Activated T-cell treated with anti-CD3 and anti-CD28 coated beads for 48 hours (primary cell): Measurements from ENCODE around the gene ATR.
"Not testable (repeated sequence)": the region's sequence is repeated elsewhere in the genome, so short reads cannot be mapped to it uniquely, and the experiment has no call there.

Source experiments
- DNase-seq: peaks from one replicate; pipeline ENCODE4 v3.0.0-alpha.2; 2020; ENCODE audit warnings: low read depth

ATR gene

GRCh38 chr3:142578329-142579223 is at the start of gene ATR:
Gene ATR, minus strand, starts transcription at chr3:142578733. Its CDS starts 29 bp downstream, at chr3:142578704.
- DNase-seq, result peak; percentile 97

DNA sequence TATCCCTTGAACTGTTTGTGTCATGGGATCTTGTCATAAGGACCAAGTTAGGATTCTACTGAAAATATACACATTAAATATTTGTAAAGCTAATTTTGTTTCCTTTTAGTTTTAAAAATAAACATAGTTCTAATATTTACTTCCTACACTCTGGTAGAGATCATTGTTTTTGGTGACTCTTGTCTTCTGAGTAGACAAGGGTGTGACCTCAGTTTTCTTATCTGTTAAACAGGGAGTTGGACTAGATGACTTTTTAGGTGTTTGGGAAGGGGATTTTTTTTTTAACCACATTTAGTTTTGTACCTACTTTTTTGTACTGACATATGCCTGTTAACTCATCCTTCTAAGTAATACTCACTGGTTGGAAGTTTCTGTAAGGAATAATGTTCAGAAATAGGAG is 48.4 kb upstream of the ATR start:
- no peak for DNase-seq

- no peak for DNase-seq
Observed at GRCh38 chr3:142625153-142625440, 46.6 kb upstream of the ATR start.

- DNase-seq, result no peak
Observed at GRCh38 chr3:142624341-142625152, 46.0 kb upstream of the ATR start.

GRCh38 chr3:142623194-142623593 is 44.7 kb upstream of the ATR start:
- DNase-seq, result no peak

- DNase-seq, result no peak
Observed at GRCh38 chr3:142622405-142622804, 43.9 kb upstream of the ATR start.

- no peak for DNase-seq
Observed at GRCh38 chr3:142618917-142619461, 40.5 kb upstream of the ATR start.

GRCh38 chr3:142615171-142615570 is 36.6 kb upstream of the ATR start:
- no peak for DNase-seq

DNA sequence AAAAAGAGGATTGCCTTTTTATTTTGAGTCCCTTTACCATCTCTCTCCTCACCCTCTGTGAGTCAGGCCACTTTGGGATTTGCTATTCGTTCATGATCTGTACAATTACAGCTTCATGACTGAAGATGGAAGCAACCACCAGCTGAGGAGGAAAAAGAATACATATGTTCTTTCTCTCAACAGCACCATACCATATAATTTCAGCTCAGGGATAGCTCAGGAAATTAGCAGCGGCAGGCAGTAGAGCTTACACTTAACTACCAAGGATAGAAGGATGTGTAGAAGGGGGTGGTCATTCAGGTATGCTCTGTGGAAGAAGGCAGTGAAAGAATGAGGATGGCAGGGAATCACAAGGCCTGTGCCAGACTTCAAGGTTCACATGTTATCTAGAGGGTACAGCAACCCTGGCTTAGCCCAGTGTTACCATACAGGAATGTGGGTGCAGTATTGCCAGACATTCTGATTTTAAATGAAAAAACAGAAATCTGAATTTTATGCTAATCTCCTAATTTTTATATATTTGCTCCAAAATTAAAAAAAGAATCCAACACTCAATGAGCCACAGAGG is 35.6 kb upstream of the ATR start:
- no peak for DNase-seq

- DNase-seq, result no peak
Observed at GRCh38 chr3:142613491-142613890, 35.0 kb upstream of the ATR start.

DNA sequence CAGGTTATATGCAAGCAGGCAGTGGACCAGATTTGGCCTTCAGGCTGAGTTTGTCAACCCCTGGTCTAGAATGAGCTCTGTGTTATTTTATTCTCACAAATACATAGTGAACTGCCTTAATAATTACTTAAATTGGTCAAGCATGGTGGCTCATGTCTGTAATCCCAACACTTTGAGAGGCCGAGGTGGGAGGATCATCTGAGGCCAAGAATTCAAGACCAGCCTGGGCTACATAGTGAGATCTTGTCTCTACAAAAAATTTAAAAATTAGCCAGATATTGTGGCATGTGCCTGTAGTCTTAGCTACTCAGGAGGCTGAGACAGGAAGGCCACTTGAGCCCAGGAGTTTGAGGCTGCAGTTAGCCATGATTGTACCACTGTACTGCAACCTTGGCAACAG is 32.7 kb upstream of the ATR start:
- no peak for DNase-seq

DNA sequence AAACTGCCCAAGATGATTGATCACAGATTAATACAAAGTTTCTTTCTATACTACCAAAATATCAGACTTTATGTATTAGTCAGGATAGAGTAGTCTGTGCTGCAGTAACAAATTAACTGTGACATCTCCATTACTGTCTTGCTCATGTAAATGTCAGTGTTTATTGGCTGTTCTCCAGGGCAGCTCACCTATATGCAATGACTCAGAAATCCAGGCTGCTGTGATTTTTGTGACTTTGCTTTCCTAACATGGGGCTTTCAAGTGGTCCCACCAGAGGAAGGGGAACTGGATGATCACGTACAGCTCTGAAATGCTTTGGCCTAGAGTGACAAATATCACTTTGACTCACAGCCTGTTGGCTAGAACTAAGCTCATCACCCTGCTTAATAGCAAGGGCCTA is 30.6 kb upstream of the ATR start:
- DNase-seq, result no peak

- DNase-seq, result no peak
Observed at GRCh38 chr3:142608631-142609030, 30.1 kb upstream of the ATR start.

GRCh38 chr3:142604940-142605339 is 26.4 kb upstream of the ATR start:
- DNase-seq, result no peak

GRCh38 chr3:142603386-142603705 is 24.8 kb upstream of the ATR start:
- DNase-seq, result not testable (repeated sequence)

- DNase-seq, result no peak
Observed at GRCh38 chr3:142602619-142603385, 24.3 kb upstream of the ATR start.

DNA sequence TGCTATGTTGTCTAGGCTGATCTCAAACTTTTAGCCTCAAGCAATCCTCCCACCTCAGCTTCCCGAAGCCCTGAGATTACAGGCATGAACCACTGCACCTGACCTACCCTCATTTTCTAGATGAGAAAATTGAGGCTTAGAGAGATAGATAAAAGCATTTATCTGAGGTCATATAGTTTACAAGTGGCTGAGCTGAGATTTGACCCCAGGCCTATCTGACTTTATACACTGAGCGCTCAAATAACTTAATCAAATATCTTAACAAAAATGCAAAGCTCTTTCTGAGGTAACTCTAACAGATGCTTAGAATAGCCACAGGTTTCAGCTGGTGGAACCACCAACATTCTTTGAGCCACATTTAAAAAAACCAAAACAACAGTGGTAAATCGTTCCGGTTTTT is 23.2 kb upstream of the ATR start:
- DNase-seq, result no peak

DNA sequence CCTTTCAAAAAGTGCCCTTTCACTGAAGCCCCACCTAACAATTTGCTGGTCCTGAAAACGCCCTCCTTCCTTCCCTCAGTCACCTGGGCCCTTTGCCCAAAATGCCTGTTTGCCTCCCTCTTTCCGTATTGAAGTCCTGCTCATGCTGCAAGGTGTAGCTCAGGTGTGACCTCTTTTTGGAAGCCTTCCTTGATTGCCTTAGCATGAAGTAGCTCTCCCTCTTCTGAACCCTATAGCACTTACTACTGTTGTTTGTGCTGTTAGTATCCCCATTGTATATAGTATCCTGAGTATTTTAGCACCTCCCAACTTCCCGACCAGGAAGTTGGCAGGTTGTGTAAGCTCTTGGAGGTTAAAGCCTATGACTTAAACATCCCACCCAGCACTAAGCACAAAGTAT is 19.4 kb upstream of the ATR start:
- no peak for DNase-seq

DNA sequence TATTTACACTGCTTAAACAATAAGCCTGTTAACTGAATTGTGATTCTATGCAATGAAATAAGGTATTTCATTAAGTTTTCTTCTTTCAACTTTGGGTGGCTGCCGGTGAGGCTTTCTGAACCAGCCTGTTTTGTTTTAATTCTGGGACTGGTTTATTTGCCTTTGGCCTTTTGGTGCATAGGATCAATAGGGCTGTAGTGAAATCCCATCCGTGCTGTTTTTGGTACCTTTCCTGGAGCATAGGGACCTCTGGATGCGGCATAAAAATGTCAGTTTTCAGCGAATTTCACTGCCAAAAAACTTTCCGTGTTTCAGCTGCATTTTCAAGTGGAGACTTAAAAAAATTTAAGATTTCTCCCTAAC is 18.2 kb upstream of the ATR start:
- no peak for DNase-seq

DNA sequence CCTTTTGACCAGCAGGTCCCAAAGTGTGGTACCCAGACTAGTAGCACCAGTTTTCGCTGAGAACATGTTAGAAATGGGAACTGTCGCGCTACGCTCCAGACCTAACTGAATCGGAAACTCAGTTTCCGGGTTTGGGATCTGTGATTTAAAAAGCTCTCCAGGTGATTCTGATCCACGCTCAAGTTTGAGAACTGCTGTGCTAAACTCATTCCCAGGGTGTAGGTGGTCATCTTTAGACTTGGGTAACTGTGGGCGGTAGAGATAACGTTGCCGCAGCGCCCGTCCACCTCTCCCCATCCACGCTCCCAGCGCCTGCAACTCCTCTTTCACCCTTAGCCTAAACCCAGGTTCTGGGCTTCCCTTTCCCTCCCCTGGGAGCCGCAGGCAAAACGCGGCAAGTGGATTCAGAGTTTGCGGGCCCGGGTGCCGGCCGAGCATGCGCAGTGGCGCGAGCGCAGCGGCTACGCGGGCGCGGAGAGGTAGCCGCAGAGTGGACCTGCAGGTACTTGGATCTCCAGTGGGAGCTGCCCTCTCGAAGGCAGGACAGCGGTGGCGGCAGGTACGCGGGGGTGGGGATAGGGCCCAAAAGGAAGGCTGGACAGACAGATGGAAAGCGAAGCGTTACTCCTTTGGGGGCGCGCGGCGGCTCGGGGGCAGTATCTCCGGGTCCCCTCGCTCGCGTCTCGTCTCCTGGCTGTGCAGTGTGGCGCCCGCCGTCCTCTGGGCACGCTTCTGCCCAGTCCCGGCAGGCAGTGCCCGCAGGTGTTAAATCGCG is 17.6 kb upstream of the ATR start, which contains the start of gene PLS1:
TSS of gene PLS1 (plus strand) at position 443 of the 775 bp plus-strand sequence. CDS start 67,845 bp downstream, outside the sequence.
- DNase-seq, result peak; percentile 87

DNA sequence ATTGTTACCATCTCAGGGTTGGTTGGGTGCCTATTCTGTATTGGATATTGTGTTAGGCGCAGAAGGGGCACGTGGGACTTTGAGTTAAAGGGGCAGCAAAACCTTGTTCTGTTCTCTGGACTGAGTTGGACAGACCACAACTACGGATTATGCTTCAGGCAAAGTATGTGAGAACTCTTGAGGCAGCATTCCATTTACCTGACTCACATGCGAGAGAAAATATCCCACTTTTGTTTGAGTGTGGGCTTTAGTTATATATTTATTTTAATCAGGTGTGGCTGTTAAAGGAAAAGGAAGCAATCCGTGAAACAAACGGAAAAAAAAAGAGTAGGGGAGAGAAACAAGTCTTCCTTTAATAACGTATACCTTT is 17.0 kb upstream of the ATR start:
- no peak for DNase-seq
